T-helper 1 cell treated with Interleukin-12 subunit alpha and Interleukin-12 subunit beta and Interleukin-4 antibody, amounts not matched to agents 30 ng/mL and 1 ng/mL, for 36 hours (primary cell): ENCODE measurements around the gene RPL36A. TPM values are rescaled to one million over a fixed set of nuclear protein-coding genes. Genes with fewer than 3 reads are reported as not detected.

Experiments
- intact Hi-C: fragments of 100-400 bp; cut with micrococcal nuclease; formaldehyde crosslinking; loops from one replicate; pipeline ENCODE4 v1.15.1; 2024
- total RNA-seq: library from RNA; stranded (reverse); gene quantifications from 2 replicates; pipeline ENCODE4 v1.2.3, GENCODE V29; 2022

The RPL36A gene
- total RNA-seq, 1 donor from 2014 or later, result 163 TPM

GRCh38 chrX:101391831-101392230, 1.0 kb downstream of the RPL36A start:
- intact Hi-C loops, result loop anchor here (1.0 to 10.0 kb wide), 5 partner anchors 467 to 755 kb away; partner anchors contain the start of genes CSTF2, TSPAN6, XKRX and ZMAT1

GRCh38 chrX:101393530-101394305, 2.9 kb downstream of the RPL36A start:
- intact Hi-C loops, result loop anchor here (5.0 to 10.0 kb wide), 2 partner anchors 469 to 539 kb away; partner anchors contain the start of genes XKRX and ZMAT1

GRCh38 chrX:101394372-101394771, 3.6 kb downstream of the RPL36A start:
- intact Hi-C loops, result loop anchor here (5.0 to 10.0 kb wide), 2 partner anchors 470 to 538 kb away; partner anchors contain the start of genes XKRX and ZMAT1

GRCh38 chrX:101395789-101396188, 5.0 kb downstream of the RPL36A start:
- intact Hi-C loops, result loop anchor here (10.0 kb wide), 1 partner anchor 471 kb away; the partner anchor contains the start of gene XKRX

- intact Hi-C loops, result loop anchor here (10.0 kb wide), 1 partner anchor 473 kb away; the partner anchor contains the start of gene XKRX
These were observed 7.0 kb downstream of the RPL36A start for GRCh38 chrX:101397779-101398178.

GRCh38 chrX:101398694-101399093, 7.9 kb downstream of the RPL36A start:
- intact Hi-C loops, result loop anchor here (10.0 kb wide), 1 partner anchor 474 kb away; the partner anchor contains the start of gene XKRX

- intact Hi-C loops, result loop anchor here (10.0 kb wide), 2 partner anchors 475 to 1815 kb away; partner anchors contain the start of genes BEX4 and XKRX
These were observed 9.0 kb downstream of the RPL36A start for GRCh38 chrX:101399825-101400224.

GRCh38 chrX:101407167-101407747, 16.4 kb downstream of the RPL36A start:
- intact Hi-C loops, result loop anchor here (5.0 to 10.0 kb wide), 5 partner anchors 310 to 1808 kb away; partner anchors contain the start of genes BEX4, BEX5, CENPI and TRMT2B

- intact Hi-C loops, result loop anchor here (1.0 to 10.0 kb wide), 12 partner anchors 9 to 1807 kb away; partner anchors contain the start of genes ARMCX5, BEX4, BEX5 and CENPI
These were observed 17.1 kb downstream of the RPL36A start, which contains the start of the genes GLA and HNRNPH2 for GRCh38 chrX:101407748-101408531. GLA (minus strand) TSS chrX:101407925; CDS start chrX:101407903, 22 bp downstream. HNRNPH2 (plus strand) TSS chrX:101408222; CDS start chrX:101411989, 3,767 bp downstream.

- intact Hi-C loops, result loop anchor here (1.0 to 10.0 kb wide), 12 partner anchors 9 to 1806 kb away; partner anchors contain the start of genes ARMCX5, BEX4, BEX5 and CENPI
These were observed 17.7 kb downstream of the RPL36A start for GRCh38 chrX:101408532-101408841.

GRCh38 chrX:101409043-101409442, 18.2 kb downstream of the RPL36A start:
- intact Hi-C loops, result loop anchor here (5.0 to 10.0 kb wide), 5 partner anchors 312 to 1806 kb away; partner anchors contain the start of genes BEX4, BEX5, CENPI and TRMT2B

GRCh38 chrX:101410461-101410860, 19.6 kb downstream of the RPL36A start:
- intact Hi-C loops, result loop anchor here (10.0 kb wide), 1 partner anchor 1084 kb away; no protein-coding TSS in a partner anchor

GRCh38 chrX:101411984-101412383, 21.2 kb downstream of the RPL36A start:
- intact Hi-C loops, result loop anchor here (10.0 kb wide), 1 partner anchor 1083 kb away; no protein-coding TSS in a partner anchor

- intact Hi-C loops, result loop anchor here (1.0 to 10.0 kb wide), 6 partner anchors 182 to 1079 kb away; no protein-coding TSS in a partner anchor
These were observed 24.7 kb downstream of the RPL36A start for GRCh38 chrX:101415180-101416145.

GRCh38 chrX:101416691-101417090, 25.9 kb downstream of the RPL36A start:
- intact Hi-C loops, result loop anchor here (1.0 to 10.0 kb wide), 4 partner anchors 8 to 1078 kb away; partner anchors contain the start of gene HNRNPH2

GRCh38 chrX:101417190-101417589, 26.4 kb downstream of the RPL36A start:
- intact Hi-C loops, result loop anchor here (1.0 to 10.0 kb wide), 4 partner anchors 9 to 1078 kb away; partner anchors contain the start of gene HNRNPH2

- intact Hi-C loops, result loop anchor here (1.0 to 10.0 kb wide), 4 partner anchors 10 to 1077 kb away; partner anchors contain the start of gene HNRNPH2
These were observed 27.4 kb downstream of the RPL36A start for GRCh38 chrX:101417981-101418841.

GRCh38 chrX:101419489-101419888, 28.7 kb downstream of the RPL36A start:
- intact Hi-C loops, result loop anchor here (5.0 to 10.0 kb wide), 3 partner anchors 178 to 1075 kb away; no protein-coding TSS in a partner anchor
